ENCODE measurements around the gene ITPRID1.

DNA sequence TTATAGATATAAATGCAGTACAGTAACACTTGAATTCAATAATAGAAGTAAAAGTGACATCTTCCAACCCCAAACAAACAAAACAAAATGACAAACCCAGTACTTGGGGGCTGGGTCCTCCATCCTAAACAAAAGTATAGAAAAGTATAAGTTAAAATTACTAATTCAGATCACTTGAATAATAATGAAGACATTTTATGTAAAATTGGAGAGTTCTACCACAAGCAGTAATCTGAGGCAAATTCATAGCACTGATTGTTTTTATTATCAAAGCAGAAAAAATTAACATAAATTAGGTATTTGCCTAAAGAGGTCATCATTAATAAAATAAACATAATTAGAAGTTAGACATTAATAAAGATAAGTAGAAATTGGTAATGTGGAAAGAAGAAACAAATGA, 81.5 kb downstream of the ITPRID1 start:
- TF ChIP-seq, protein P1, sequence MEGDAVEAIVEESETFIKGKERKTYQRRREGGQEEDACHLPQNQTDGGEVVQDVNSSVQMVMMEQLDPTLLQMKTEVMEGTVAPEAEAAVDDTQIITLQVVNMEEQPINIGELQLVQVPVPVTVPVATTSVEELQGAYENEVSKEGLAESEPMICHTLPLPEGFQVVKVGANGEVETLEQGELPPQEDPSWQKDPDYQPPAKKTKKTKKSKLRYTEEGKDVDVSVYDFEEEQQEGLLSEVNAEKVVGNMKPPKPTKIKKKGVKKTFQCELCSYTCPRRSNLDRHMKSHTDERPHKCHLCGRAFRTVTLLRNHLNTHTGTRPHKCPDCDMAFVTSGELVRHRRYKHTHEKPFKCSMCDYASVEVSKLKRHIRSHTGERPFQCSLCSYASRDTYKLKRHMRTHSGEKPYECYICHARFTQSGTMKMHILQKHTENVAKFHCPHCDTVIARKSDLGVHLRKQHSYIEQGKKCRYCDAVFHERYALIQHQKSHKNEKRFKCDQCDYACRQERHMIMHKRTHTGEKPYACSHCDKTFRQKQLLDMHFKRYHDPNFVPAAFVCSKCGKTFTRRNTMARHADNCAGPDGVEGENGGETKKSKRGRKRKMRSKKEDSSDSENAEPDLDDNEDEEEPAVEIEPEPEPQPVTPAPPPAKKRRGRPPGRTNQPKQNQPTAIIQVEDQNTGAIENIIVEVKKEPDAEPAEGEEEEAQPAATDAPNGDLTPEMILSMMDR (IDR thresholded peaks at IDR 0.05), result no peak
- no peak for TF ChIP-seq EP300 (IDR thresholded peaks at IDR 0.05)
- no peak for TF ChIP-seq POLR2AphosphoS5 (IDR thresholded peaks at IDR 0.05)
- no peak for TF ChIP-seq POLR2A (IDR thresholded peaks at IDR 0.05)
